Measurements from ENCODE around the gene PPM1M. TPM values are rescaled to one million over a fixed set of nuclear protein-coding genes. Genes with fewer than 3 reads are reported as not detected.

PPM1M gene
- total and polyA plus RNA-seq, 2 experiments from 2014 or later, result 21.6 to 35.7 TPM

- peak; percentile 25 for DNase-seq
- in situ Hi-C loops (cut with MboI), result no loop called here
- Histone ChIP-seq H3K4me1 (ENCODE audit: insufficient read depth) (peaks cover 20% of the 10 kb centered on the region), H3K4me3 (no peak overlapping the region), H3K27ac (no peak overlapping the region), H3K36me3 (ENCODE audit: low read depth) (peaks cover 6% of the 10 kb centered on the region), H2AFZ (no peak overlapping the region), H4K20me1 (ENCODE audit: insufficient read depth) (no peaks in the 10 kb centered on the region), H3K27me3 (replicated peaks; ENCODE audit: insufficient read depth) (no peaks in the 10 kb centered on the region), H3K9me2 (ENCODE audit: insufficient read depth) (no peaks in the 10 kb centered on the region), H3K4me2 (ENCODE audit: unreplicated experiment) (no peak overlapping the region), H3K79me2 (ENCODE audit: insufficient read depth) (peaks cover 18% of the 10 kb centered on the region; the same call in 1 of the 2 replicates), H3K9me3 (ENCODE audit: low read depth) (no peaks in the 10 kb centered on the region), H3K9ac (no peak overlapping the region), H3F3A (ENCODE audit: insufficient read depth) (peaks cover 38% of the 10 kb centered on the region)
- TF ChIP-seq EZH2phosphoT487 (IDR thresholded peaks at IDR 0.05; ENCODE audit: insufficient read depth, low read depth) (no peak), EZH2 (IDR thresholded peaks at IDR 0.05; ENCODE audit: insufficient read depth, poor library complexity, severe bottlenecking) (no peak)
- WGBS, 2 experiments (ENCODE audit: low coverage in 1 of 2, low lambda C conversion rate in 2 of 2, missing lambda C conversion rate in 2 of 2), result 57 to 64% methylated on average over 10 of the region's 10 CpGs
These were observed 3.4 kb downstream of the PPM1M start for GRCh38 chr3:52248816-52249547.

GRCh38 chr3:52249683-52250082 lies 4.1 kb downstream of the PPM1M start:
- H3K9me3 ChIP-seq (ENCODE audit: low read depth), result no peaks in the 10 kb centered on the region
- peaks cover 35% of the 10 kb centered on the region for H3F3A ChIP-seq (ENCODE audit: insufficient read depth)
- H3K27me3 ChIP-seq (replicated peaks; ENCODE audit: insufficient read depth), result no peaks in the 10 kb centered on the region
- 71 to 86% methylated on average over 6 of the region's 6 CpGs for WGBS, 2 experiments (ENCODE audit: low coverage in 1 of 2, low lambda C conversion rate in 2 of 2, missing lambda C conversion rate in 2 of 2)
- in situ Hi-C loops (cut with MboI), result no loop called here
- peaks cover 14% of the 10 kb centered on the region for H3K4me1 ChIP-seq (ENCODE audit: insufficient read depth)
- peaks cover 10% of the 10 kb centered on the region for H3K36me3 ChIP-seq (ENCODE audit: low read depth)
- H3K27ac ChIP-seq, result no peak overlapping the region
- H3K9me2 ChIP-seq (ENCODE audit: insufficient read depth), result no peaks in the 10 kb centered on the region
- H4K20me1 ChIP-seq (ENCODE audit: insufficient read depth), result no peaks in the 10 kb centered on the region
- no peak for TF ChIP-seq EZH2 (IDR thresholded peaks at IDR 0.05; ENCODE audit: insufficient read depth, poor library complexity, severe bottlenecking)
- TF ChIP-seq EZH2phosphoT487 (IDR thresholded peaks at IDR 0.05; ENCODE audit: insufficient read depth, low read depth), result no peak
- DNase-seq, result no peak
- no peak overlapping the region for H2AFZ ChIP-seq
- no peak overlapping the region for H3K9ac ChIP-seq
- H3K4me2 ChIP-seq (ENCODE audit: unreplicated experiment), result no peak overlapping the region
- H3K4me3 ChIP-seq, result no peak overlapping the region
- H3K79me2 ChIP-seq (ENCODE audit: insufficient read depth), result peaks cover 25% of the 10 kb centered on the region; the same call in 1 of the 2 replicates

- WGBS, 2 experiments (ENCODE audit: low coverage in 1 of 2, low lambda C conversion rate in 2 of 2, missing lambda C conversion rate in 2 of 2), result 95 to 100% methylated on average over 1 of the region's 1 CpG
- Histone ChIP-seq H3K27ac (no peak overlapping the region), H4K20me1 (ENCODE audit: insufficient read depth) (no peaks in the 10 kb centered on the region), H3K9me3 (ENCODE audit: low read depth) (no peaks in the 10 kb centered on the region), H3K4me3 (no peak overlapping the region), H3F3A (ENCODE audit: insufficient read depth) (peaks cover 32% of the 10 kb centered on the region; the same call in 1 of the 2 replicates), H3K4me1 (ENCODE audit: insufficient read depth) (peaks cover 10% of the 10 kb centered on the region), H3K4me2 (ENCODE audit: unreplicated experiment) (no peak overlapping the region), H3K36me3 (ENCODE audit: low read depth) (peaks cover 12% of the 10 kb centered on the region), H2AFZ (no peak overlapping the region), H3K79me2 (ENCODE audit: insufficient read depth) (peaks cover 28% of the 10 kb centered on the region), H3K27me3 (replicated peaks; ENCODE audit: insufficient read depth) (no peaks in the 10 kb centered on the region), H3K9ac (no peak overlapping the region), H3K9me2 (ENCODE audit: insufficient read depth) (no peaks in the 10 kb centered on the region)
- no peak for TF ChIP-seq EZH2 (IDR thresholded peaks at IDR 0.05; ENCODE audit: insufficient read depth, poor library complexity, severe bottlenecking)
- no peak for DNase-seq
- in situ Hi-C loops (cut with MboI), result no loop called here
These were observed 4.6 kb downstream of the PPM1M start for GRCh38 chr3:52250122-52250521.

- Histone ChIP-seq H3K4me3 (no peak overlapping the region), H3K27ac (peak overlapping the region; percentile 27; the same call in 1 of the 2 replicates), H3K36me3 (ENCODE audit: low read depth) (peaks cover 46% of the 10 kb centered on the region), H3K4me2 (ENCODE audit: unreplicated experiment) (no peak overlapping the region), H3F3A (ENCODE audit: insufficient read depth) (peaks cover 56% of the 10 kb centered on the region), H3K27me3 (replicated peaks; ENCODE audit: insufficient read depth) (no peaks in the 10 kb centered on the region), H2AFZ (no peak overlapping the region), H3K9me2 (ENCODE audit: insufficient read depth) (no peaks in the 10 kb centered on the region), H3K9ac (0 out of 2 replicates have a peak overlapping the region, but pooled peaks have one; percentile 21), H3K4me1 (ENCODE audit: insufficient read depth) (peaks cover 10% of the 10 kb centered on the region), H3K79me2 (ENCODE audit: insufficient read depth) (peaks cover 63% of the 10 kb centered on the region), H4K20me1 (ENCODE audit: insufficient read depth) (no peaks in the 10 kb centered on the region), H3K9me3 (ENCODE audit: low read depth) (no peaks in the 10 kb centered on the region)
- DNase-seq, result peak; percentile 53
- 82 to 84% methylated on average over 12 of the region's 12 CpGs for WGBS, 2 experiments (ENCODE audit: low coverage in 1 of 2, low lambda C conversion rate in 2 of 2, missing lambda C conversion rate in 2 of 2)
- no peak for TF ChIP-seq EZH2phosphoT487 (IDR thresholded peaks at IDR 0.05; ENCODE audit: insufficient read depth, low read depth)
- no peak for TF ChIP-seq EZH2 (IDR thresholded peaks at IDR 0.05; ENCODE audit: insufficient read depth, poor library complexity, severe bottlenecking)
- in situ Hi-C loops (cut with MboI), result no loop called here
These were observed 8.1 kb downstream of the PPM1M start for GRCh38 chr3:52253314-52254304.
